KOPT-K1 (cell line): Measurements from ENCODE around the gene CSK.

Source experiments
- H3K27ac ChIP-seq: fragments of 200-600 bp; sonication (generic); 2 replicates; pipeline ENCODE4 v1.5.1; 2016; ENCODE audit warnings: antibody characterized with exemption, mild to moderate bottlenecking, low read depth, low read length; ENCODE audit not compliant: poor library complexity, severe bottlenecking
- H3K36me3 ChIP-seq: fragments of 200-600 bp; sonication (generic); 2 replicates; pipeline ENCODE4 v1.5.1; 2017; ENCODE audit warnings: antibody characterized with exemption, mild to moderate bottlenecking, low read length, moderate library complexity; ENCODE audit not compliant: insufficient read depth
- H3K9me3 ChIP-seq: fragments of 200-600 bp; sonication (generic); 2 replicates; pipeline ENCODE4 v1.5.1; 2017; ENCODE audit warnings: antibody characterized with exemption, low read length, mild to moderate bottlenecking; ENCODE audit not compliant: insufficient read depth, poor library complexity, severe bottlenecking

CSK gene

DNA sequence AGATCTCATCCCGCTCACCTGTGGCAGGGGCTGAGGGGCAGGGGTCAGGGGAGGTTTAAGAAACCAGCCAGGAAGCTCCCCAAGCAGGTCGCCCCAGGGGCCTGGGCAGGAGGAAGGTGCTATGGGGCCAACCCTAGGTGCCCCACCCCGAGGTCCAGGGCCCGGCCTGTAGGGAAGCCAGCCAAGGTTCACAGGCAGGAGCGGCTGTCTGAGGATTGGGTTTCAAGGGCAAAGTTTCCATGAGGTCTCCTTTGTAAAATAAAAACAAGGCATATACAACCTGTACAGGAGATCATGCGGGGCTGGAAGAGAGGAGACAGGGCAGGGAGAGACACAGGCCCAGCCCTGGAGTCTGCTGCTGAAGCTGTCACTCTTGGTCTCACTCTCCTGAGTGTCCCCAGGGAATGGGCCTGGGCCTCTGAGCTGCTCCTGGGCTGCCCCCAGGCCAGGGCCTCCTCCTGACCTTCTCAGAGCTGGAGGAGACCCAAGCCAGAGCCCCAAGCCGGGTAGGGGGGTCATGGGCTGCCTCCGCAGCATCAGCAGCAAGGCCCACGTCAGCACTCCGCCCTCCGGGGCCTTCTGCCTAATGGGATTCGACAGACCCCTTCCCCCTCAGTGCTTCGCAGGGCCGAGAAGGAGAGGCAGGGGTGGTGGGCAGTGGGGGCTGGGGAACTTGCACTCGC is 50.1 kb downstream of the CSK start:
- H3K27ac ChIP-seq = no peak overlapping the region
- no peaks in the 10 kb centered on the region for H3K9me3 ChIP-seq
- peaks cover 12% of the 10 kb centered on the region for H3K36me3 ChIP-seq

GRCh38 chr15:74832826-74833225 is 50.9 kb downstream of the CSK start:
- no peak overlapping the region for H3K27ac ChIP-seq
- peaks cover 16% of the 10 kb centered on the region for H3K36me3 ChIP-seq
- no peaks in the 10 kb centered on the region for H3K9me3 ChIP-seq

GRCh38 chr15:74833376-74834107 is 51.7 kb downstream of the CSK start:
- Histone ChIP-seq H3K9me3 (no peaks in the 10 kb centered on the region), H3K36me3 (peaks cover 16% of the 10 kb centered on the region), H3K27ac (no peak overlapping the region)

DNA sequence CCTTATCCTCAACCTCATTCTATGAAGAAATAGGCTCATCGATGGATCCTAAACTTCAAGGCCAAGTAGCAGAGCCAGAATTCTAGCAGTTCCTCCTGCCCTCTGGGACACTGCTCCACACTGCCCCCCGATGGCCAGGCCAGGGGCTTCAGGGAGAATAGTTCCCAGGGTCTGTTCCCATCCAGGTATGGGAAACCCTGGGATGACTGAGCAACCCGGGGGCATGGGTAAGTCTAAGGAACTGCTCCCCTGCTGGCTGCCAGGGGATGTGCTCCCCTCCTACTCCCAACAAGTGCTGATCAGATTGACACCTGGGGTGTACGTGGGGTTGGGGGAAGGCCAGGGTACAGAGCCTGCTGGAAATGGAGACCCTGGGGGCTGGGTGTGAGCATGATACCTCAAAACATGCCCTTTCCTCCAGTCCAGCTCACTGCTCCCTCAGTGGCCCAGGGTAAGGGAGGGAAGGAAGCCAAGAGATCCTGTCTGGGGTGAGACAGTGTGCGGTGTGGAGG is 53.5 kb downstream of the CSK start:
- no peak overlapping the region for H3K27ac ChIP-seq
- H3K9me3 ChIP-seq = no peaks in the 10 kb centered on the region
- H3K36me3 ChIP-seq = peaks cover 24% of the 10 kb centered on the region

DNA sequence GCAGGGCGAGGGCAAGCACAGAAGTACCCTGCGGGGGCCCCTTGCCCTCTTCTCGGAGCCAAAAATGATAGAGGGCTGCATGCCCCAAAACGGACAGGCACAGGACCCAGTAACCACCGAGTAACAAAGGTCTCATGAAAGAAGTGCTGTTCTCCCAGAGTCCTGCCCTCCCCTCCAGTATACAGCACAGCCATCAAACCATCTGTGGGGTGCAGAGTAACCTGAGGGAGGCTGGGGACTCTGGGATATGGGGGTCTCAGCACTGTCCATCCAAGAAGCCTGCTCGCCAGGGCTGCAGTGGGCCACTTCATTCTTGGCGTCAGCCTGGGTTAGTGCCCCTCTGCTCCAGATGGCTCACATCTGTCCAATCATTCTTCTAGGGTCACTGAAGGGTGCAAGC is 55.0 kb downstream of the CSK start:
- H3K36me3 ChIP-seq = peaks cover 24% of the 10 kb centered on the region

DNA sequence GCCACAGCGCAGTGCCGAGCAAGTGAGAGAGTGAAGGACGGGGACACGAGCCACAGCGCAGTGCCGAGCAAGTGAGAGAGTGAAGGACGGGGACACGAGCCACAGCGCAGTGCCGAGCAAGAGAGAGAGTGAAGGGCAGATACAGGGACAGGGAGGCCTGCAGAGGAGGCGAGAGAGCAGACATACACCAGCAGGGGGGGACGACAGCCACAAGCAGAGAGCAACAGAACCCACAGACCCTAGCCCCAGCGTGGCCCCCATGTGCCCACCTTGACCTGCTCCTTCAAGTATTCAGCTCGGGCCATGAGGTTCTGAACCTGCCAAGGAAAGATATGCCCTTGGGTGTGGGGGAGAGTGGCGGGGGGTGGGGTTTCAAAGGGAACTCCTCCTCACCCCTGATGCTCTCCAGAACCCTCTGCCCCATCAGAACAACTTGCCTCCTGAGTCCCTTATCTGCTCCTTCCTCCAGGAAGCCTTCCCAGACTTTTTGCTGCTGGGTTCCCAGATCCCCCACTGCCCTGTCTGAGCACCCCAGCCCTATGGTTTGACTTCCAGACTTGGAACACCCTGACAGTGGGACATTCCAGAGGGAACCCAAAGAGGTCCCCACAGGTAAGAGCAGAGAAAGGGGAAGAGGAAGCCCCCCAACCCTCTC is 55.7 kb downstream of the CSK start:
- Histone ChIP-seq H3K27ac (no peak overlapping the region), H3K36me3 (peaks cover 24% of the 10 kb centered on the region), H3K9me3 (no peaks in the 10 kb centered on the region)

More for the DNA sequence above, 55.0 kb downstream of the CSK start:
- H3K27ac ChIP-seq = no peak overlapping the region
- H3K9me3 ChIP-seq = no peaks in the 10 kb centered on the region

- Histone ChIP-seq H3K36me3 (peaks cover 24% of the 10 kb centered on the region), H3K9me3 (no peaks in the 10 kb centered on the region), H3K27ac (no peak overlapping the region)
Measured at GRCh38 chr15:74838137-74838516, 56.2 kb downstream of the CSK start.

GRCh38 chr15:74838746-74839525 is 57.1 kb downstream of the CSK start:
- peaks cover 24% of the 10 kb centered on the region for H3K36me3 ChIP-seq
- no peak overlapping the region for H3K27ac ChIP-seq
- no peaks in the 10 kb centered on the region for H3K9me3 ChIP-seq

- no peak overlapping the region for H3K27ac ChIP-seq
- peaks cover 30% of the 10 kb centered on the region for H3K36me3 ChIP-seq
- no peaks in the 10 kb centered on the region for H3K9me3 ChIP-seq
Measured at GRCh38 chr15:74839526-74840395, 57.9 kb downstream of the CSK start.

DNA sequence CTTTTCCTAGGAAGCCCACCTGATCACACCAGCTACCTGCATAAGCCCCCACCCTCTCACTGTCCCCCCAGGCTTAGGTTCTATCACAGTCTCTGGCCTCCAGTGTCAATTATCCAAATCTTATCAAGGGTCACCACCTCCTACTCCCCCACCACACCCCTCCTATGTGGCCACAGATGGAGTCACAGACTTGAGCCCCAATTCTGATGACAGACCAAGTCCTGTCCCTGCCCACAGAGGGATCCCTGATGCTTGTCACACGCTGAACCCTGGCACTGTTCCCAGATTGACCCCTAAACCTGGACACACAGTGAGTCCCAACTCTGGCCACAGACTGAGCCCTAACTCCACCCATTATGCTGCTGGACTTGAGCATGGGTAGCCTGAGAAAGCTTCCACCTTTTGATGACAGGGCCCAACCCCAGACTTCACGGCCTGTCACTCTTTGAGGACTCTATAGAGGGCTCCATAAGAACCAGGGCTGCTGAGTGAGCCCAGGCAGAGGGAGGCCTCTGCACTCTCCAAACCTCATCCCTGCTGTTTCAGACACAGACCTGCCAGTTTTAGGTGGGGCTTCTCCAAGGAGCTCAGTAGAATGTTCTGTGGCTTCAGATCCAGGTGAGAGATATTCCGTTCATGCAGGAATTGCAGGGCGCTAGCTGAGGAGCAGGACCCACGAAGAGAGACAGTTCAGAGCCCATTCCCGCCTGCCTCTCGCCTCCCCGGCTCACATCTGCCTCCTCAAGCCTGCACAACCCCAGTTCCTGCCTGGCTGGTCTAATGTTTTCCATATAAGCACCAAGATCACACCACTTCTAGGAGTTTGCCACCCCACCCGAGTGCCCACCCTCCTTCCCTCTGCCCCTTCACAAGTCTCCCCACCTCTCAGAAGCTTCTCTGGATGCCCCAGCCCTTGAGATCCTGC is 59.2 kb downstream of the CSK start:
- H3K36me3 ChIP-seq = peaks cover 22% of the 10 kb centered on the region
- no peak overlapping the region for H3K27ac ChIP-seq
- no peaks in the 10 kb centered on the region for H3K9me3 ChIP-seq

DNA sequence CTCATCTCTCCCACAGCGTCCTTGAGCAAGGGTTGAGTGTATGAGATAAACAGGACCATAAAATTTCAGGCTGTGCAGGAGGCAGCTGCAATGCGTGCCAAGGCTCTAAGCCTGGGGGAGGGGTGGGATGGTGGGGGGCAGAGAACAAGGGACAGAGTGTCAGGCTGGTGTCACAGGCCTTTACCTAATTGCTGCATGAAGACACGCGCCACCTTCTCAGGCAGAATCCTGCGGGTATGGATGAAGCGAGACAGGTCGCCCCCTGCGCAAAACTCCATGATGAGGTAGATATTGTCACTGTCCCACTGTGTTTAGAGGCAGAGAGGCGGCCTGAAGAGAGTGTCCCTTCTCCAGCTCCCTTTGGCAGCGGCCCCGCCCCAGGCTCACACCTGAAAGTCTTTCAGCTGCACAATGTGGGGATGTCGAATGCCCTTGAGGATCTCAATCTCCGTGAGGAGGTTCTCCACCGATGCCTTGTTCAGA is 60.1 kb downstream of the CSK start:
- Histone ChIP-seq H3K27ac (peak overlapping the region; percentile 76), H3K36me3 (peaks cover 27% of the 10 kb centered on the region)

DNA sequence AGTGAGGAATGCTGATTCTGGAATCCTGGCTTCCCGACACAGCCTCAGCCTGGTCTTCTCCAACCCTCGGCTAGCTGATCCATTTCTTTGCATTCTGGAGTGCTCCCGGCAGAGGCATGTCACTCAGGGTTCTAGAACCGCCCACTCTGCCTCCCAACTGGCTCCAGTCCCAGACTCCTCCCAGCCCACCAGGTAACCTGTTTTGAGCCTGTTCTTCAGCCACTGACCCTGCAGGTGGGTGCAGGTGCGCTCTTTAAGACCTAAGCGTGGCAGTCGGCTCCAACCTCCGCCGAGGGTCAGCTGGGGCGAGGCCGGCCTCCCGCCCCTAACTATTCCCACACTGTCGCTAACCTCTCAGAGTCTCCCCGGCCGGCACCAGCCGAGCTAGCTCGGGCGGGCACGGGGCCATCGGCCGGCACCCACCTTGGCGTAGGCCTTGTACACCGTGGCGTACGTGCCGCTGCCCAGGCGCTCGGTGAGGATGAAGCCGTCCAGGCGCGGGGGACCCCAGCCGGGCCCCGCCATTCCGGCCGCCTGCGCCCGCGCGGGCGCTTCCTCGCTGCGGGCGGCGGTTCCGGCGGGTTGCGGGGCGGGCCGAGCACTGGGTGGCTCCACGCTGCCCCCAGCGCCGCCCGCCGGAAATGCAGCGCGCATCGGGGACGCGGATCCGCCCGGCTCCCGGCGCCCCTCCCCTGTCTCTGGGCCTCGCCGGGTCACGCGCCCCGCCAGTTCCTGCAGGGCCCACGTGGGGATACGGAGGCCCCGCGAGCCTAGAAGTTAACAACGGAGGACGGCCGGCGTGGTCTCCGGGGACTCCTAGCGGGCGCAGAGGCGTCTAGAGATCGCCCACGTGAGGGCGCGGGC is 60.9 kb downstream of the CSK start, which contains the start of gene ULK3:
TSS of gene ULK3 (minus strand) at position 576 of the 864 bp plus-strand sequence. CDS start at position 525, 51 bp downstream.
- Histone ChIP-seq H3K36me3 (peaks cover 31% of the 10 kb centered on the region), H3K27ac (peak within 1 kb of the TSS; percentile 76), H3K9me3 (no peaks in the 10 kb centered on the region)

More for the DNA sequence above, 60.1 kb downstream of the CSK start:
- H3K9me3 ChIP-seq = no peaks in the 10 kb centered on the region
